Mucosa of descending colon (tissue), 3 donors: ENCODE data around the gene HOXA11. TPM values are rescaled to one million over a fixed set of nuclear protein-coding genes. Genes with fewer than 3 reads are reported as not detected.

Source experiments
- ATAC-seq: fragments of 200-7000 bp; cut with Tn5 transposase; one replicate; pipeline ENCODE4 v1.9.1; 2020; ENCODE audit warnings: mild to moderate bottlenecking, moderate library complexity
- DNase-seq, 3 donors: peaks; one replicate each; pipeline ENCODE4 v3.0.0-alpha.2; 2020
- H3K36me3 ChIP-seq: fragments of 200-600 bp; one replicate; pipeline ENCODE4 v1.8.0; 2021; ENCODE audit warnings: low read depth, mild to moderate bottlenecking
- H3K4me1 ChIP-seq: fragments of 200-600 bp; one replicate; pipeline ENCODE4 v1.8.0; 2021; ENCODE audit warnings: low read depth, mild to moderate bottlenecking
- H3K4me3 ChIP-seq: fragments of 200-600 bp; one replicate; pipeline ENCODE4 v1.8.0; 2021; ENCODE audit warnings: mild to moderate bottlenecking
- H3K9me3 ChIP-seq: fragments of 200-600 bp; one replicate; pipeline ENCODE4 v1.8.0; 2021; ENCODE audit warnings: mild to moderate bottlenecking
- intact Hi-C, 2 donors: fragments of 100-400 bp; cut with DNase I in 1 of 2; cut with micrococcal nuclease in 1 of 2; formaldehyde crosslinking; loops; one replicate each; pipeline versions ENCODE4 v1.11.0 to v1.11.1; 2022; cut with DNase I, micrococcal nuclease
- total RNA-seq, 3 donors: library from RNA; stranded (reverse); fragmentation: NEBNext Ultra II Directional in 2 of 3; extraction: Animal tissue kit (Norgen Biotek cat#: 25700) in 2 of 3; gene quantifications; one replicate each; pipeline versions ENCODE4 v1.2.1 to v1.2.4, GENCODE V29; 2021 to 2023
- TF ChIP-seq, protein P1 (sequence below): fragments of 200-600 bp; IDR thresholded peaks from one replicate; pipeline ENCODE4 v1.8.0; 2022; ENCODE audit warnings: antibody characterized with exemption, mild to moderate bottlenecking
- donor health status: DM: no; HTN: no; CAD: no; lungs with moderate emphysema.
- donor health status: DM: no; HTN: no; CAD: no.
- donor health status: DM: no; HTN: yes; CAD: no.

The HOXA11 gene
- total RNA-seq, 3 donors from 2014 or later: 3.2 to 27.2 (median 5.4) TPM

DNA sequence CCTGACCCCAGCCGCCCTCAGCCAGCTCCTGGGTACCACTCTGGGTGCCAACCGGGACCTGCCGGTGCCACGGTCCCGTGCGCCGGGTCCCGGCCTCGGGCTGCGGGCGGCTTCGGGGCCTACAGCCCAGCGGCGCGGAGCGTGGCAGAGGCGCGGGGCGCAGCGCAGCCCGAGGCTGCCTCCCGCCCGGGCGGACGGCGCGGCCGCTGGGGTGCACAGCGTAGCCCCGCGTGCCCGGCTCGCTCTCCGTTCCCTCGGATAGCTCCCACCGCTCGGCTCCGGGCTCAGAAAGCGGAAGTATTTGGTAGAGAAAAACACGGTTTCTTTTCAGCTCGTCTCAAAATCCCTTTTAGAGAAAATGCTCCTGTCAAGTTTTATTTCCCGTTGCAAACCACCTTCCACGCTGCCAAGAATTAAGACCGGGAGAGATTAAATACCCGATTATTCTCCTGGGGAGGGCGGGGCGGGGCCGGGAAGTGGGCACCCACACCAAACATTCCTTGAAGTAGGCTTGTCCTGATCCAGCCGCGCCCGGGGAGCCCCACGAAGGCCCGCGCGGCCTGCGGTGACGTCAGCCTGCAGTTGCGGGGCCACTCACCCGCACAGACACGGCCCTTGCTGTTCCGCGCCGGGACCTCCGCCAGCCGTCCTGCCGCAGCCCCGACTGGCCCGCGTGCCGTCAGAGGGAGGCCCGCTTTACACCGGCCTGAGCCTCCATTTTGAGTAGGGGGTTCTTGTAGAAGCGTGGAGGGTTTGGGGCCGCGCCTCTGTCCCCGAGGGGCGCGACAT, 7.7 kb upstream of the HOXA11 start:
- peak in 2 of 3 donors; percentile 55 to 71 for DNase-seq
- H3K4me1 ChIP-seq: peaks cover 40% of the 10 kb centered on the region
- intact Hi-C loops: loop anchor here in 1 of 2 donors (10.0 kb wide), 2 partner anchors 732 to 832 kb away; no protein-coding TSS in a partner anchor

DNA sequence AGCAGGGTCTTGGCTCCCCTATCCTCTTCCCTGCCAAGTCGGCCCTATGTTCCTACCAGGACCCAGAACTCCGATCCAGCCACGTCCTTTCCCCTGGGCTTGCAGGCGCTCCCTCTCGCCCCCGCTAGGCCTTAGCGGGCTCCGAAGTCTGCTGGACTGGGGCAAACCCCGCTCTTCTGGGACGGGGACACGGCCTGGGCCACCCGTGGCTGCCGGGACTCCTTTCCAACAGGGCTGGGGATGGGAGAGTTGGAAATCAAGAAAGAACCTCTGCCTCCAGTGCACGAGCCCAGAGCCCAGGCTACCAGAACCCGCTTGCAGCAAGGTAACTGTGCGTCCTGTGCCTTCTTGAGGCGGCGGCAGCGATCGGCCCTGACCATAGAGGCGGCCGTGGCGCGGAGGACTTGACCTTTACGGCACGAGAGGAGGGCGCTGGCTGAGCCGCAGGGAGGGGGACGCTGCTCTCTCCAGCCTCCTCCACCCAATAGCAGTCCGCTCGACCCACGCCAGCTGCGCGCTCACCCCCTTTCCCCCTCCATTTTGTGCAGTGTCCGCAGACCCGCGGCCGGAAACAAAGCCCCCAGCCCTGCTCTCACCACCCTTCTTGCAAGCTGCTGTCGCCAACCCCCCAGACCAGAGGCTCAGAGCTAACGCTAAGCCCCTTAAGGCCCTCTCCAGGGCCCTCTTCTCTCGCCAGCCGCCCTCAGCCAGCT, 7.0 kb upstream of the HOXA11 start:
- intact Hi-C loops: loop anchor here in 1 of 2 donors (10.0 kb wide), 2 partner anchors 733 to 833 kb away; no protein-coding TSS in a partner anchor

More for the DNA sequence above, 7.7 kb upstream of the HOXA11 start:
- Histone ChIP-seq H3K36me3 (no peaks in the 10 kb centered on the region), H3K4me3 (peak overlapping the region; percentile 17), H3K9me3 (no peaks in the 10 kb centered on the region)
- TF ChIP-seq, protein P1, sequence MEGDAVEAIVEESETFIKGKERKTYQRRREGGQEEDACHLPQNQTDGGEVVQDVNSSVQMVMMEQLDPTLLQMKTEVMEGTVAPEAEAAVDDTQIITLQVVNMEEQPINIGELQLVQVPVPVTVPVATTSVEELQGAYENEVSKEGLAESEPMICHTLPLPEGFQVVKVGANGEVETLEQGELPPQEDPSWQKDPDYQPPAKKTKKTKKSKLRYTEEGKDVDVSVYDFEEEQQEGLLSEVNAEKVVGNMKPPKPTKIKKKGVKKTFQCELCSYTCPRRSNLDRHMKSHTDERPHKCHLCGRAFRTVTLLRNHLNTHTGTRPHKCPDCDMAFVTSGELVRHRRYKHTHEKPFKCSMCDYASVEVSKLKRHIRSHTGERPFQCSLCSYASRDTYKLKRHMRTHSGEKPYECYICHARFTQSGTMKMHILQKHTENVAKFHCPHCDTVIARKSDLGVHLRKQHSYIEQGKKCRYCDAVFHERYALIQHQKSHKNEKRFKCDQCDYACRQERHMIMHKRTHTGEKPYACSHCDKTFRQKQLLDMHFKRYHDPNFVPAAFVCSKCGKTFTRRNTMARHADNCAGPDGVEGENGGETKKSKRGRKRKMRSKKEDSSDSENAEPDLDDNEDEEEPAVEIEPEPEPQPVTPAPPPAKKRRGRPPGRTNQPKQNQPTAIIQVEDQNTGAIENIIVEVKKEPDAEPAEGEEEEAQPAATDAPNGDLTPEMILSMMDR: no peak
- peak; percentile 6 for ATAC-seq

DNA sequence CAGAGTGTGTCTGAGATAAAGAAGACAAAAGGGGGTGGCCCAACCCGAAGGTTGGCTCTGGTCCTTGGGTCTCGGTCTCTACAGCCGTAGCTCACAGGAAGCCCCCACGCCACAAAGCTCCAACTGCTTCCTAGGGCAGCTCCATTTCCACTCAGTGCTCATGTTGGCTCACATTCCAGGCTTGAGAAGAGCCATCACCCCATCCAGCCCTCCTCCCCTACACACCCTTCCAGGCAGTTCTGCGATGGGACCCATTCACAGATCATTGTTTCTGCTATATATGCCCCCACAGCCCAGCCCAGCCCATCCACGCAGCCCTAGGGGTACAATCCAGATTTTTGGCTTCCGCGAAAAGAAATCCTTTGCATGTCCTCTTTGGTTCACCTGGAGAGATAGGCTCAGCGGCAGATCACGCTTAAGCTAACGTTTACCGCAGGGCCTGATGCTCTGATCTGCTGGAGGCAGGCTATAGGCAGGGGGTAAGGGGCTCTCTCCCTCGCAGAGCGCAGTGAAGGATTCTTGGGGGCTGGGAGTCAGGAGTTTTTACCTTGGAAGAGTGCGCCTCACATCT, 6.2 kb upstream of the HOXA11 start:
- no peak for ATAC-seq
- H3K4me1 ChIP-seq: peaks cover 40% of the 10 kb centered on the region
- TF ChIP-seq, protein P1: no peak
- intact Hi-C loops: loop anchor here in 1 of 2 donors (10.0 kb wide), 2 partner anchors 734 to 834 kb away; no protein-coding TSS in a partner anchor
- no peaks in the 10 kb centered on the region for H3K36me3 ChIP-seq
- peak; percentile 33 to 54 (median 39) for DNase-seq
- H3K4me3 ChIP-seq: no peak overlapping the region
- no peaks in the 10 kb centered on the region for H3K9me3 ChIP-seq

More for the DNA sequence above, 7.0 kb upstream of the HOXA11 start:
- Histone ChIP-seq H3K4me3 (peak overlapping the region; percentile 17), H3K36me3 (no peaks in the 10 kb centered on the region), H3K9me3 (no peaks in the 10 kb centered on the region), H3K4me1 (peaks cover 40% of the 10 kb centered on the region)
- TF ChIP-seq, protein P1: no peak
- peak; percentile 37 for ATAC-seq
- peak; percentile 71 to 79 (median 78) for DNase-seq

DNA sequence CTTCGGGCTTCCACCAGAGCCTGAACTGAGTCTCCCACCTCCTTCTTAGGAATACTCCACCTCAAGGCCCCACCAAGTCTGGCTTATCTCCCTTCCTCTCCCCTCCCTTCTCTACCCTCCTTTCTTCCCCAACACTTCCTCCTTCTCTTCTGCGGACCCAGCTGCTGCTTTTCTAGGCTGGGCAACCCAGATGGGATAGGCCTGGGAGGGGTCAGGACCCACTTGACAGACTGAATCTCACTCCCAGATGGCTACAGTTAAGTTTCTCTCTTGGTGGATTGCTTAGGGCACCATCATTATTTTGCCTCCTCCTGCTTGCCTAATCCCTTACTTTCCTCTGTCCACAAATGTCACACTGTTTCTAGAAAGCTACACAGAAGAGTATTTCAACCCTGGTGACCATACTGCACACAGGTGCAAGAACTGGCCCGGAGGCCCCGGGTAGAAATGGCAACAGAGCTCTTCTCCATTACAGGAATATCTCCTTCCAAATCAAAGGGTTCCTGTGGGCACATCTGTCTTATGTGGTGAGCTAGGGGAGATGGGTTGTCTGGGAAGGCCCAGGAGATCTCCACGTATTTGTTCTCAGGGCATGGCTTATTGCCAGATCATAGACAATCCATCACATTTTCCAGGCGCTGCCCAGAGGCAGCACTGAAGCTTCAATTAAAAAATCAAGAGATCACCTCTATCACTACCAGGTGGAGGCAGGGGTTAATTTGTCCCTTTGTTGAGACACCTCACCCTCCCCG, 5.1 kb upstream of the HOXA11 start:
- H3K4me1 ChIP-seq: peaks cover 49% of the 10 kb centered on the region
- intact Hi-C loops: loop anchor here in 1 of 2 donors (10.0 kb wide), 2 partner anchors 735 to 835 kb away; no protein-coding TSS in a partner anchor
- TF ChIP-seq, protein P1: no peak
- H3K4me3 ChIP-seq: no peak overlapping the region
- DNase-seq (peak; percentile 26 to 61 (median 55)), ATAC-seq (peak; percentile 18)
- H3K9me3 ChIP-seq: no peaks in the 10 kb centered on the region
- H3K36me3 ChIP-seq: no peaks in the 10 kb centered on the region
